Caki2 (cell line): ENCODE results near the gene TAF3. TPM values are rescaled to one million over a fixed set of nuclear protein-coding genes. Genes with fewer than 3 reads are reported as not detected.

Experiments
- DNase-seq: peaks from one replicate; pipeline ENCODE4 v3.0.0-alpha.2; 2015; ENCODE audit warnings: low read depth
- in situ Hi-C: cut with HindIII; loops from 2 replicates; pipeline ENCODE4 v1.10.0; 2016; ENCODE audit warnings: low sequenced_read_pairs, low pct_unique_long_range_greater_than_20kb, mixed read lengths
- total RNA-seq: library from RNA; depleted of rRNA; stranded (reverse); fragments of >200 nt; shearing (Covaris generic); gene quantifications from 2 replicates; pipeline ENCODE4 v1.2.3, GENCODE V29; 2014; ENCODE audit warnings: low replicate concordance

TAF3 gene
- total RNA-seq, 1 experiment from 2014 or later: 1.0 TPM

DNA sequence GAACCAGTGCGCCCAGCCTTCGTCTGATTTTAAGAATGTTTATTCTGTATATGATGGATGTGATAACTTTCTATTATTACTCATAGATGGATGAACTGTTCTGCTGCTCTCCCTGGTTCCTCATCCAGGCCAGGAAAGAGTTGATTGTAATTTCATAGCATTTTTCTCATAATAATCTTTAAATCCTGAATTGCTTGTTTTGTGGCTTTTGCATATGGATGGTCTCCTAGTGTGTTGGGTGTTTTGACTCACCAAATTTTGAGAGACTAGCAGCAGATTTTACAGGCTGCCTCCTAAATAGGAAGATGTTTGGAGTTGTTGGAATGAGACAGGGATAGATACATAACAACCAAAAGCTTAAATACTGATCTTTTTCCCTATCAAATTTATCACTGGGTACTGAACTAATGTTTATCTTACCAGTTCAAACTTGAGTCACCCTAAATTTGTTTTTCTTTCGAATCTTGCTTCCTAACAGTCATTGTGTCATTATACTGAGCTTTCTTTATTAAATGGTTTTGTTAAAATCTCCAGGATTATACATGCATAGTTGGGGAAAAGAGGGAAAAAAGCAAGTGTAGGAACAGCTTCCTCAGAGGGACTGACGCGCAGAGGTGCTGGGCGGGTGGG is 130.2 kb downstream of the TAF3 start:
- no peak for DNase-seq
- in situ Hi-C loops: no loop called here

DNA sequence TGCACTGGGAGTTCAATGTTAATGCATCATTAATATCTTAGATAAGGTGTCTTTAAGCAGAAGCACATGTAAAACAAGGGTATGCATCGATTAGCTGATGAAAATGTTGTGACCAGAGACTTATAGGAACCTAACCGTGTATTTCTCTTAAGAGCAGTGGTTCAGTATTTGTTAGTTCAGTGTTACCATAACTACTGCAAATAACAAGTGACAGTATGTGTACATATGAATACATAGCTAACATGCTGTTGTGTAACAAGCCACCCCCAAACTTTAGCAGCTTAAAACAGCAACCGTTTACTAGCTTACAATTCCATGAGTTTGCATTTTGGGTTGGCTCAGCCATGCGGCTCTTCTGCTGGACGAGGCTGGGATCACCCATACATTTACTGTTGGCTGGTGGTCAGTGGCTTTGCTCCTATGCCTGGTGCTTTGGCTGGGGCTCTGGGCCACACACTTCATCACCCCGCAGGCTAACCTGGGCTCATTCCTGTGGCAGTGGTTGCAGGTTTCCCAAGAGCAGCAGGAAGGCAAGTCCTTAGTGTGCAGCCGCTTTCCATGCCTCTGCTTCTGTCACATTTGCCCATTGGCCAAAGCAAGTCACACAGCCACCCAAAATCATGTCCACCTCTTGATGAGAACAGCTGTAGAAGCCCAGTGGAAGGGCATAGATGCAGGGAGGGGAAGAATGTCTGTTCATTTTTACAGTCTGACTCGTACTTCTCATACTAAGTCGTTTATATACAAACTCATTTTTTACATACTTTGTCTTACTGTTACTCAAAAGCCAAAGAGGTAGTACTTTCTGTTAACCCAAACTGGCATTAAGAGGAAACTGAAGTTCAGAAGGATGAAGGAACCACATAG is 132.9 kb downstream of the TAF3 start:
- DNase-seq: no peak
- in situ Hi-C loops: loop anchor here (10.0 kb wide), 1 partner anchor 84 kb away; no protein-coding TSS in a partner anchor

DNA sequence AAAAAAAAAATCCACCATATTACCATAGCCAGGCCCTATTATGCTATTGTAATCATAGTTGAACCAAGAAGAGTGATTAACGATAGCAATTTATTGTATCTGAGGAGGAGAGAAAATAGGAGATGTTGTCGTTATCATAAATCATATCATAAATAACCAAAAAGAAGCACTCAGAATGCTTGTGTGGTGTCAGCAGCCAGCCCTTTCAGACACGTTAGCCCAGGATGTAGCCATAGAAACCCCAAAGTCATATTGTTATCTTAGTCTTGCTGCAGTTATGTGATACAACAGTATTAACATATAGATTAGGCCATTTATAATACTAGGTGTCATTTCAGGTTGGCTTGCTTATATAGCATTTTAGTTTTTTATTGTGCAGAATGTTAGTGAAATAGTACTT is 134.0 kb downstream of the TAF3 start:
- in situ Hi-C loops: loop anchor here (10.0 kb wide), 1 partner anchor 83 kb away; no protein-coding TSS in a partner anchor
- no peak for DNase-seq

DNA sequence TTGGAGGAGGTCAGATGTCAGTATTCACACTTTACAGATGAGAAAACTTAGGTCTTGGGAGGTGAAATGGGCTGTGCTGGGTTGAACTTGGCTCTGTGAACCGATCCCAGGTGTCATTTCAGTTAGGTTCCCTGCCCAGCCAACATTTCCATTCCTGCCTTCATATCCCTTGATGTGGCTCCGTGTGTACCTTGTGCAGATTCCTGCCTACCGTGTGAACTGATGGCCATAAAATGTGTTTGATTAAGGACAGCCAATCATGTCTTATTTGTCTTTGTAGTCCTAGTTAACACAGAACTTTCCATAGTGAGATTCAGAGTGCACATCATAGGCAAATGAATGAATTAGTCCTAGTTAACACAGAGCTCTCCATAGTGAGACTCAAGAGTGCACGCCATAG is 135.1 kb downstream of the TAF3 start:
- in situ Hi-C loops: loop anchor here (10.0 kb wide), 1 partner anchor 81 kb away; no protein-coding TSS in a partner anchor
- no peak for DNase-seq

DNA sequence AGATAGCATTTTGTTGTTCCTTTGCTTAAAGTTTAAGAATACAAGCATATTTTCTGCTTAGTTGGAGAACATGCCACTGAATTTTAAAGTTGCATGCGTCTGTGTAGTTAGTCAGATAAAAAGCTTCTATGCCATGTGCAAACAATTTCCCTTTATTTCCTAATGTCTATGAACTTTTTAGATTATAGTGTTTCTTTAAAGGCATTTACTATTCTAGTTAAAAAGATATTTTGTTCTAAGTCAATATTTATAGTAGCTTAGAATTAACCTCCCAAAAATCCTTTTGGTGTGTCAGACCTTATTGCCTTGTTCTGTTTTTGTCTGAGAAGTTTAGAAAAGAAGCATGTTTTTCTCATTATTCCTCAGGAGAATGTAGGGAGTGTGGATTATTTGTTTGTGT is 137.1 kb downstream of the TAF3 start:
- in situ Hi-C loops: loop anchor here (10.0 kb wide), 1 partner anchor 79 kb away; no protein-coding TSS in a partner anchor
- DNase-seq: no peak

DNA sequence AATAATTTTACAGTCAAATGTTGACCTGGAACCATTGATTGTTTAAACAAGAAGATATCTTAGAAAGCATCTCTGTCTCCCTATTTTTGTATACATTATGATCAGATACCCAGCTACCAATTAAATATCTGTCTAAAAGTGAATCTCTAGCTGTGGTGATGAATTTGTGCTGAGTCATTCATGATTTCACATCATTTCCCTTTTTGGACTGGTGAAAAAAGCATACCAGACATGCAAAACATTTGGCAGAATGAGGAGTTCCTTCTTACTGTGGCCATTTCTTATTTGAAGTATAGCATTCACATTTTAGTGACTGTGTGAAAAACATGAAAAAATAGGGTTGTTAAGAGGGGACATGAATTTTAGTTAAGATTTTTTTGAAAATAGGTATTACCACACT is 138.2 kb downstream of the TAF3 start:
- in situ Hi-C loops: loop anchor here (10.0 kb wide), 1 partner anchor 78 kb away; no protein-coding TSS in a partner anchor
- peak; percentile 24 for DNase-seq

DNA sequence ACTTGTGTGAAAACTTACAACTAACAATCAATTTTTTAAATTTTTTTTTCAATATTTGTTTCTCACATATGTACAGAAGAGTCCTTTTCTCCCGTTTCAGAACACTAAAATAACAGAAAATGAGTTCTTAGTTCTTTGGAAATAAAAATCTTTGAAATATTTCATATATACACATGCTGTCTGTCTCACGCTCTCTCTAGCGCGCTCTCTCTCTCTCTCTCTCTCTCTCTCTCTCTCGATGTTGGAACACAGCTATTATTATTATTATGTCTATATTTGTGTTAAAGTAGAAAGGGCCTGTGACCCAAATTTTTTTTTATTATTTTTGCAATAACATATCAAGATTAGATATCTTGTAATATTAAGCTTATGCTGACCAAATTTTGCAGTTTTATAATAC is 139.3 kb downstream of the TAF3 start:
- no peak for DNase-seq
- in situ Hi-C loops: loop anchor here (10.0 kb wide), 1 partner anchor 77 kb away; no protein-coding TSS in a partner anchor

DNA sequence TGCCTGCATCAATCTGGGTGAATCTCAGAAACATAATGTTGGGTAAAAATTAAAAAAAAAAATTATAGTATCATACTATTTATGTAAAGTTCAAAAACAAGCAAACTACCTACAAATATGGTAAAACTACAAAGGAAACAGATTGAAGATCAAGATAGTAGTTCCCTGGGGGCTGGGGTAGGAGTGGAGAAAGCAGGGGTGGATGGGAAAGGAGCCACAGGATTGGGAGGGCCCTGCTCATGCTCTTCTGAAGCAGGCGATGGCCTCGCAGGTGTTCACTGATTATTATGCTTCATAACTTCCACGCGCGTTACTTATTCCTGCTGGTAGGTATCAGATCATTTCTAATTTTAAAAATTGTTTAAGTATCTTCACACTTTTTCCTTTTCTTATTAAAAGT is 140.1 kb downstream of the TAF3 start:
- no peak for DNase-seq
- in situ Hi-C loops: loop anchor here (10.0 kb wide), 1 partner anchor 76 kb away; no protein-coding TSS in a partner anchor

DNA sequence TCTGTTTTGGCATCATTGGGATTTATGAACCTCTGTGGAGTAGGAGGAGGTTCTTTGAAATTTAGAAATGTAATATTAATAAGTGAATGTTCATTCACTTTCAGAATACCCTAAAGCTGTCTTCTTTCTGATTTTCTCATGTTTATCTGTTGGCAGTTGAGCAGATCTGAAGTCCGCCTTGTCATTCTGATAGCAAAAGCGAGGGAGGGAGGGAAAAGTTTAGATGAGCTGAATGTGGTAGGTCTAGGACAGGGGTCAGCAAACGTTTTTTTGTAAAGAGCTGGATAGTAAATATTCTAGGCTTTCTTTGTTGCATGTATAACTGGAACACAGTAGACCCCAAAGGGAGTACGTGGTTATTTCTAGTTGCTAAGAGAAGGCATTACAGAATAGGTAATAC is 141.8 kb downstream of the TAF3 start:
- no peak for DNase-seq
- in situ Hi-C loops: no loop called here

DNA sequence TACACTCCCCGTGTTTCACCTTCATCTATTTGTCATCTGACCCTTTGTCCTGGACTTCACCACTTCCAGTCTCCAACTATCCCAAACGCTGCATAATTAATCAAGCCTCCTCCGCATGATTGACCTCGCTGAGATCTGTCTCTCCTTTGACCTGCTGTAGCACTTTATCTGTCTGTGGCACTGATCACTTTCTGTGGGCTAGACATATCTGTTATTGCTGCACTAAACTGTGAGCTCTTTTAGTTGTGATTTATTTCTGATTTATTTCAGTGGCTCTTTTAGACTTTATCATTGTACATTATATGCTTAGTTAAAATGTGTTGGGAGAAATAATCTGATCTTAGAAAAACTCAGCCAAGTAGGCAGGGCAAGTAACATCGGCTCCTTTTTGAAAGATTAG is 144.3 kb downstream of the TAF3 start:
- in situ Hi-C loops: no loop called here
- DNase-seq: no peak

DNA sequence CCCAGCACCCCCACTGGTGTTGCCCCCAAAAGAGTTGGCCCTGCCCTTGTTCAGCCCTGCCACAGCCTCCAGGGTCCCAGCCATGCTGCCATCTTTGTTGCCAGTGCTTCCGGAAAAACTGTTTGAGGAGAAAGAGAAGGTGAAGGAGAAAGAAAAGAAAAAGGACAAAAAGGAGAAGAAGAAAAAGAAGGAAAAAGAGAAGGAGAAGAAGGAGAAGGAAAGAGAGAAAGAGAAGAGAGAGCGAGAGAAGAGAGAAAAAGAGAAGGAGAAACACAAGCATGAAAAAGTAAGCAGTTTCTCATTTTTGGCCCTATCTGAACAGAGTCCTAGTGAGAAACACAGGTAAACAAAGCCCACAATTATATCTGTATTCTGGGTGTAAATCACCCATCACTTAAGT is 147.2 kb downstream of the TAF3 start:
- no peak for DNase-seq
- in situ Hi-C loops: no loop called here

DNA sequence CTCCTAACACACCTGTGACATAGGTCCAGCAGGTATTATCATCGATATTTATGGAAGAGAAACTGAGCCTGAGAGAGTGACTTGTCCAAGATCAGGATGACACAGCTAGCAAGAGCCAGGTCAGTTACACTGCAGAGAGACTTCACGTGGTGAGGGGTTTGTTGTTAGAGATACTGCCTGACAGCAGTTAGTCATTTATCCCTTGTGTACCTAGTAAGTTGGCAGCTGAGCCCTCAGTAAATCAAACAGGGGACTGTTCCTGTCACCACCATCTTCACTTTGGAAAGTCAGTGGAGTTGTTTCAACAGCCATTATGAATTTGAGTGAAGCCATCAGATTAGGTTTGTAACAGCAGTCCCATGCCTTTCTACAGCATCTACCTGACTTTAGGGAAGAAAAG is 148.7 kb downstream of the TAF3 start:
- in situ Hi-C loops: no loop called here
- no peak for DNase-seq

DNA sequence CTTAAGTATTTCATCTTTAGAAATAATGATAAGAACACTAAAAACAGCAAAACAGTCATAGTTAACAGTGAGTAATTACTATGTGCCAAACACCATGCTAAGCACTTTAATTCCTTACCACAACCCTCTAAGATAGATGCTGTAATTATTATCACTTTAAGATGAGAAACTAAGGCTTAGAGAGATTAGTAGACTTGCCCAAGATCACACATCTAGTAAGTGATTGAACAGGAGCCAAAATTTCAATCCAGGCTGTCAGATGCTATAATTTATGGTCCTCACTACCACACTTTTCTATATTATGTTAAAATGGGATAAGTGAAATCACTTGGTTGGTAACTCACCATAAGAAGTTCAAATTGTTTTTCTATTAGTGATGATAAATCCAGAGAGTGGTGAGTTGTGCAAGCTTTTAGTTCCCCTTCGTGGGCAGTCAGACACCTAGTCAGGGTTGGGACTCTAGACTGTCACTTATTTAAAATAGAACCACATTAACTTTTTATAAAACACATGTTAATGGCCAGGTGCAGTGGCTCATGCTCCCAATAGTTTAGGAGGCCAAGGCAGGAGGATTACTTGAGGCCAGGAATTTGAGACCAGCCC is 150.3 kb downstream of the TAF3 start:
- in situ Hi-C loops: no loop called here
- DNase-seq: no peak

DNA sequence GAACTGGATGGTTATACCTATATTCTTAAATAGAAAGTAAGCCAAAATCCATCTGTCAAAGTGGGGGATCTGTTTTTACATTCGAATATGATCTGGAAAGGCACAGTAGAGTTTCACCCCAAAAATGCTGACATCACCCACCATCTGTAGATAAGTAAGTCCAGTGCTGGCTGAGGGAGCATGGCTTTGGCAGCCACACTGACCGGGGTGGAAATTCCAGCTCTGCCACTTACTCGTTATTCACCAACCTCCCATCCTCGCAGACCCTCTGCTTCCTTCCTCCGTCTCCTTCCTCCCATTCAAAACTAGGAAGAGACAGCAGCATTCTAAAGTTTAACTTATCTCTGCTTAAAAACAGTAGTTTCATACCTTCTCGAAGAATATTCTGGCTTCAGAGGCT is 151.3 kb downstream of the TAF3 start:
- in situ Hi-C loops: no loop called here
- DNase-seq: no peak

DNA sequence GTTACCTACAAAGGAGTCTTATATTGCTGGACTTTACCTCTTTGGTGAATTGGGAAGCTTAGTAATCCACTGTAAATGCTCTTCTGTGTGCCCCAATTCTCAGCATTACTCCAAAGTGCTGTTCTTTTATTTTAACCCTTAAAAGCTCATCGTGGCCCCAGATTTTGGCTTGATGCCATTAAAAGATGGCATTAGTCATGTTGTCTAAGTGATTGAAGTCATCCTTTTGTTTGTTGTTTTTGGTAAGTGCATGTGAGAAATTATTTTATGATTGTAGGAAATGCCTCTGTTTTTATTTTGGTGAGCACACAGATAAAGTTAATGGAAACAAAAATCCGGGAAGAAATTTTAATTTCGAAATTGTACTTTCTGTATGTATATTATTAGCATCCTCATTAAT is 153.6 kb downstream of the TAF3 start:
- DNase-seq: no peak
- in situ Hi-C loops: no loop called here

DNA sequence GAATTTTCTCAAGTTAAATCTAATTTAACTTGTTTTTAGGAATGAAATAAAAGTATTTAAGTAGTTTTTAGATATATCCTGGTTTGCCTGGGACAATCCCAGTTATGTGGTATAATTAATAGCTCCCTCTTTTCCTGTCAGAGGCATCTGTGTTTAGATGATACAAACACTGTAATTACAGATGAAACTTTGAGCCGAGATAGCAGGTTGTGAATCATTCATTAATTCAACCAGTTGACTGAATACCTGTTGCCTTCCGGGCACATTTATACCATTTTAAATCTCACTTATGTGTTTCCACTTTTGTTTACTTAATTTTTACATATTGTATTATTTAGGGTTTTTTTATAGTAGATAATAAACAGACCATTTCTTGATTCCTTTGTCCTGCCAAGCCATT is 154.1 kb downstream of the TAF3 start:
- no peak for DNase-seq
- in situ Hi-C loops: no loop called here

DNA sequence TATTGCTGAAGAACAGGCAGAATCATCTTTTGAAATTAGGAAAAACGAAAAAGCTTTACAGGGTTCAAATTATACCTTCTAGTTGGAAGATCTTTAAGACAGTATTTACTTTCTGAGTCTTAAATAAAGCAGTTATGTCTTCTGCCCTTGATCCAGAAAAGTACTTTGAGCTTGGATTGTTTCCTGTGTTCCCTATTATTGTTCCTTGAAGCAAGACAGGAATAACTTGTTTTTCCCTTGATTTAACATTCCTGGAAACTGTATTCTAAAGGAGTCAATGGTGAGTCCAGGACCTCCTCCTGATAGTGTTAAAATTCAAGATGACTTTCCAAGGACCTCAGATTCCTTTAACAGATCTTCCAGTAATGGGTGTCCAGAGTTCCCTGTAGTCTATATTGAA is 161.9 kb downstream of the TAF3 start:
- in situ Hi-C loops: no loop called here
- DNase-seq: no peak

DNA sequence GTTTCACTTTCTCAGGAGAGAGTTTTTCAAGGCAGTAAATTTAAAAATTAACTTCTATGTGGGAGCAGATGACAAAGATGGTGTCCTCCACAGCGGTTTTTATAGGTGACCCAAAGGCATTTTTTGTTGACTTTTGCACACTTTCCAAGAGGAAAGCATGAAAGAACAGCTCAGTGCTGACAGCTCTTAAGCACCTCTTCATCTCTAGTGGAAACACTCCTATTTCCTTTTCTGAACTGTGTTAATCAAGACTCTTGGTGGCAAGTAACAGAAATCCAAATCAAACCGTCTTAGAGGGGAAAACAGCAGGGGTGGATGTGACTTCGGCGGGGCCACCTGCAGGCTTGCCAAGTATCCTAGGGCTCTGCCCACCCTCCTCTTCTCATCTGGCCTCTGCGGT is 164.4 kb downstream of the TAF3 start:
- DNase-seq: no peak
- in situ Hi-C loops: no loop called here

DNA sequence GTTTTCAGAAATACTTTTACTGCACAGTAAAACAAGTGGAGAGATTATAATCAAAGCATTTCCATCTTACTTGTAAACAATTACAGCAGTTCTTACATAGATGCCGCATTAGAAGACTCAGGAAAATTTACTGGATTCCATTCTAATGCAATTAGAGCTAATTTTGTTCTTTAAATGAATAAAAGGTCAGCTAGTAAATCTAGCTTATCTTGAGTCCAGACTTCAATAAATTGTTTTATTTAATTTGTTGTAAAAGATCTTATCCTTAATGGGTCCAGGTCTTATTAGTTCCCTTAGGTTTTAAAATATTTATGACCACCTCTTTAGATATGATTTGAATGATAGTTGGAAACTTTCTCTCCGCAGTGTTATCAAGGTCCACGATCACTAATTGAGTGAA is 166.0 kb downstream of the TAF3 start:
- DNase-seq: no peak
- in situ Hi-C loops: no loop called here
